T-helper 9 cell (primary cell): ENCODE results near the gene TMED9.
"Not testable (repeated sequence)": the region's sequence is repeated elsewhere in the genome, so short reads cannot be mapped to it uniquely, and the experiment has no call there.

Experiments used
- DNase-seq: peaks from one replicate; pipeline ENCODE4 v3.0.0-alpha.2; 2020

TMED9 gene

GRCh38 chr5:177607452-177608192 lies 15.6 kb downstream of the TMED9 start:
- peak; percentile 43 for DNase-seq

- no peak for DNase-seq
Measured at GRCh38 chr5:177608243-177609075, 16.5 kb downstream of the TMED9 start.

- no peak for DNase-seq
Measured at GRCh38 chr5:177609076-177610059, 17.4 kb downstream of the TMED9 start.

- DNase-seq = no peak
Measured at GRCh38 chr5:177610131-177610769, 18.2 kb downstream of the TMED9 start.

GRCh38 chr5:177610770-177611445 lies 18.9 kb downstream of the TMED9 start:
- DNase-seq = no peak

GRCh38 chr5:177611446-177612214 lies 19.6 kb downstream of the TMED9 start:
- no peak for DNase-seq

GRCh38 chr5:177612215-177612673 lies 20.2 kb downstream of the TMED9 start:
- no peak for DNase-seq

GRCh38 chr5:177620560-177620959 lies 28.6 kb downstream of the TMED9 start:
- DNase-seq = no peak

GRCh38 chr5:177624172-177624571 lies 32.2 kb downstream of the TMED9 start:
- DNase-seq = not testable (repeated sequence)

GRCh38 chr5:177630186-177630585 lies 38.2 kb downstream of the TMED9 start:
- DNase-seq = not testable (repeated sequence)

GRCh38 chr5:177634912-177635311 lies 42.9 kb downstream of the TMED9 start:
- DNase-seq = not testable (repeated sequence)

- not testable (repeated sequence) for DNase-seq
Measured at GRCh38 chr5:177645462-177645861, 53.5 kb downstream of the TMED9 start.
